Naive thymus-derived CD4-positive, alpha-beta T cell (primary cell): ENCODE measurements around the gene UMODL1. TPM values are rescaled to one million over a fixed set of nuclear protein-coding genes. Genes with fewer than 3 reads are reported as not detected.

Source experiments
- ATAC-seq: fragments of 150-1000 bp; cut with Tn5 transposase; 2 replicates; pipeline ENCODE4 v1.10.0; 2021; ENCODE audit warnings: mild to moderate bottlenecking, moderate library complexity
- CTCF ChIA-PET: fragments of 350-600 bp; sonication (Branson Sonifier 250); formaldehyde crosslinking; loops from one replicate; lab custom pipeline; 2021; ENCODE audit warnings: antibody characterized with exemption; lab: Charles Lee
- POLR2A ChIA-PET: fragments of 350-600 bp; sonication (Branson Sonifier 250); formaldehyde crosslinking; loops from one replicate; lab custom pipeline; 2021; ENCODE audit warnings: antibody characterized with exemption, inconsistent platforms; lab: Charles Lee
- DNase-seq, 9 donors: peaks; one replicate each; pipeline versions ENCODE4 v3.0.0 to v3.0.0-alpha.2; 2020 to 2022; ENCODE audit warnings: mixed read lengths in 1 of 9
- H3K27ac ChIP-seq: one replicate; pipeline ENCODE4 v1.7.0; 2013; ENCODE audit warnings: mild to moderate bottlenecking, low read depth, low read length, moderate library complexity
- H3K27me3 ChIP-seq, 2 donors: one replicate each; pipeline ENCODE4 v1.7.0; 2013; ENCODE audit warnings: low read length in 2 of 2, mild to moderate bottlenecking in 2 of 2, moderate library complexity in 2 of 2; ENCODE audit not compliant: control insufficient read depth in 2 of 2, insufficient read depth in 2 of 2
- H3K36me3 ChIP-seq, 3 experiments: 1 replicate in 2 of 3; 2 replicates in 1 of 3; pipeline ENCODE4 v1.7.0; 2013; ENCODE audit warnings: low read length in 3 of 3, mild to moderate bottlenecking in 3 of 3, moderate library complexity in 1 of 3; ENCODE audit not compliant: insufficient read depth in 3 of 3, control insufficient read depth in 2 of 3
- H3K4me1 ChIP-seq, 2 donors: one replicate each; pipeline ENCODE4 v1.7.0; 2013; ENCODE audit warnings: low read length in 2 of 2, mild to moderate bottlenecking in 2 of 2, moderate library complexity in 1 of 2; ENCODE audit not compliant: control insufficient read depth in 2 of 2, insufficient read depth in 2 of 2
- H3K4me3 ChIP-seq: 2 replicates; pipeline ENCODE4 v1.7.0; 2013; ENCODE audit warnings: mild to moderate bottlenecking, low read length
- H3K9me3 ChIP-seq, 3 experiments: 1 replicate in 2 of 3; 2 replicates in 1 of 3; pipeline ENCODE4 v1.7.0; 2013; ENCODE audit warnings: low read length in 3 of 3; ENCODE audit not compliant: control insufficient read depth in 2 of 3
- H3K27ac Mint-ChIP-seq, 9 donors: one replicate each; pipeline ENCODE4 v1.8.0; 2020 to 2022; ENCODE audit warnings: mixed read lengths in 9 of 9, mild to moderate bottlenecking in 8 of 9, moderate library complexity in 5 of 9, inconsistent platforms in 2 of 9
- H3K27me3 Mint-ChIP-seq, 5 donors: one replicate each; pipeline ENCODE4 v1.8.0; 2021 to 2022; ENCODE audit warnings: mixed read lengths in 5 of 5, mild to moderate bottlenecking in 1 of 5
- H3K36me3 Mint-ChIP-seq, 5 donors: one replicate each; pipeline ENCODE4 v1.8.0; 2020 to 2022; ENCODE audit warnings: mixed read lengths in 5 of 5, mild to moderate bottlenecking in 3 of 5, inconsistent platforms in 1 of 5
- H3K4me1 Mint-ChIP-seq, 7 donors: one replicate each; pipeline ENCODE4 v1.8.0; 2020 to 2022; ENCODE audit warnings: mixed read lengths in 7 of 7, mild to moderate bottlenecking in 3 of 7, inconsistent platforms in 1 of 7
- H3K4me3 Mint-ChIP-seq, 10 donors: one replicate each; pipeline ENCODE4 v1.8.0; 2020 to 2022; ENCODE audit warnings: mild to moderate bottlenecking in 10 of 10, mixed read lengths in 10 of 10, moderate library complexity in 6 of 10, inconsistent platforms in 2 of 10
- H3K9me3 Mint-ChIP-seq, 11 donors: one replicate each; pipeline ENCODE4 v1.8.0; 2020 to 2022; ENCODE audit warnings: mixed read lengths in 11 of 11, mild to moderate bottlenecking in 4 of 11, inconsistent platforms in 1 of 11, moderate library complexity in 1 of 11
- intact Hi-C, 2 donors: fragments of 100-400 bp; cut with micrococcal nuclease; formaldehyde crosslinking; loops; one replicate each; pipeline ENCODE4 v1.15.1; 2023
- polyA plus RNA-seq, 2 donors: library from polyadenylated mRNA; unstranded; fragments of 300-500 nt; fragmentation: Illumina TruSeq; gene quantifications; one replicate each; pipeline ENCODE4 v1.2.3, GENCODE V29; 2021
- total RNA-seq, 6 experiments: library from RNA in 5 of 6; stranded (reverse) in 5 of 6; gene quantifications; 1 replicate in 5 of 6; 2 replicates in 1 of 6; pipeline ENCODE4 v1.2.3 and lab custom pipeline; 2021 to 2026

UMODL1 gene
- total and polyA plus RNA-seq, 7 experiments from 2014 or later: 0.11 to 1.7 (median 0.66) TPM; not detected in 1

- intact Hi-C loops: loop anchor here in 1 of 2 donors (10.0 kb wide), 1 partner anchor 167 kb away; no protein-coding TSS in a partner anchor
- POLR2A ChIA-PET: no interaction called here
- peaks cover 0 to 4% (median 0%) of the 10 kb centered on the region in 5 donors for H3K36me3 Mint-ChIP-seq
- ATAC-seq (no peak), DNase-seq (no peak)
- H3K27me3 ChIP-seq: no peaks in the 10 kb centered on the region
- no peaks in the 10 kb centered on the region for H3K9me3 ChIP-seq
- no peaks in the 10 kb centered on the region for H3K36me3 ChIP-seq
- peaks cover 0 to 15% (median 0%) of the 10 kb centered on the region in 5 donors for H3K27me3 Mint-ChIP-seq
- peak overlapping the region in 1 of 9 donors; percentile 10 for H3K27ac Mint-ChIP-seq
- no peak overlapping the region for H3K4me3 ChIP-seq
- H3K4me3 Mint-ChIP-seq: no peak overlapping the region
- no peaks in the 10 kb centered on the region for H3K9me3 Mint-ChIP-seq
- peaks cover 5 to 12% of the 10 kb centered on the region in 2 donors for H3K4me1 ChIP-seq
- peaks cover 11 to 40% (median 29%) of the 10 kb centered on the region in 7 donors for H3K4me1 Mint-ChIP-seq
- H3K27ac ChIP-seq: no peak overlapping the region
- CTCF ChIA-PET: no interaction called here
Observed at GRCh38 chr21:42068256-42068545, 2.9 kb upstream of the UMODL1 start.

- DNase-seq (no peak), ATAC-seq (no peak)
- Mint-ChIP-seq H3K4me1 (peaks cover 11 to 42% (median 32%) of the 10 kb centered on the region in 7 donors), H3K9me3 (no peaks in the 10 kb centered on the region), H3K36me3 (peaks cover 0 to 4% (median 0%) of the 10 kb centered on the region in 5 donors), H3K27ac (peak overlapping the region in 2 of 9 donors; percentile 10 to 68), H3K4me3 (no peak overlapping the region), H3K27me3 (peaks cover 0 to 15% (median 0%) of the 10 kb centered on the region in 5 donors)
- Histone ChIP-seq H3K27ac (no peak overlapping the region), H3K4me1 (peaks cover 5 to 8% of the 10 kb centered on the region in 2 donors), H3K4me3 (no peak overlapping the region), H3K27me3 (no peaks in the 10 kb centered on the region), H3K9me3 (no peaks in the 10 kb centered on the region), H3K36me3 (no peaks in the 10 kb centered on the region)
- ChIA-PET POLR2A (no interaction called here), CTCF (interaction anchor here (1.2 kb wide), 1 partner anchor 39 kb away, joined by 6 read pairs; no protein-coding TSS in a partner anchor)
- intact Hi-C loops: loop anchor here in 1 of 2 donors (10.0 kb wide), 1 partner anchor 166 kb away; no protein-coding TSS in a partner anchor
Observed at GRCh38 chr21:42068592-42068991, 2.5 kb upstream of the UMODL1 start.

GRCh38 chr21:42069327-42069726 lies 1.8 kb upstream of the UMODL1 start:
- Mint-ChIP-seq H3K9me3 (no peaks in the 10 kb centered on the region), H3K27ac (no peak overlapping the region), H3K4me3 (no peak overlapping the region), H3K4me1 (peaks cover 6 to 42% (median 31%) of the 10 kb centered on the region in 7 donors), H3K36me3 (peaks cover 0 to 4% (median 0%) of the 10 kb centered on the region in 5 donors), H3K27me3 (peaks cover 0 to 15% (median 0%) of the 10 kb centered on the region in 5 donors)
- Histone ChIP-seq H3K4me1 (peaks cover 0 to 1% of the 10 kb centered on the region in 2 donors), H3K9me3 (no peaks in the 10 kb centered on the region), H3K36me3 (no peaks in the 10 kb centered on the region), H3K27ac (no peak overlapping the region), H3K4me3 (no peak overlapping the region), H3K27me3 (no peaks in the 10 kb centered on the region)
- intact Hi-C loops: loop anchor here in 1 of 2 donors (10.0 kb wide), 1 partner anchor 165 kb away; no protein-coding TSS in a partner anchor
- no peak for DNase-seq
- ChIA-PET POLR2A (interaction anchor here (0.6 kb wide), 1 partner anchor 34 kb away, joined by 3 read pairs; no protein-coding TSS in a partner anchor), CTCF (interaction anchor here (0.6 to 1.2 kb wide), 3 partner anchors 39 to 253 kb away, joined by 3 to 6 read pairs (median 3); no protein-coding TSS in a partner anchor)
- ATAC-seq: no peak

- Mint-ChIP-seq H3K27ac (no peak overlapping the region), H3K27me3 (peaks cover 0 to 15% (median 0%) of the 10 kb centered on the region in 5 donors), H3K36me3 (peaks cover 0 to 4% (median 0%) of the 10 kb centered on the region in 5 donors), H3K4me3 (no peak overlapping the region), H3K9me3 (no peaks in the 10 kb centered on the region), H3K4me1 (peaks cover 4 to 37% (median 26%) of the 10 kb centered on the region in 7 donors)
- intact Hi-C loops: loop anchor here in 1 of 2 donors (10.0 kb wide), 1 partner anchor 165 kb away; no protein-coding TSS in a partner anchor
- Histone ChIP-seq H3K27me3 (no peaks in the 10 kb centered on the region), H3K4me3 (no peak overlapping the region), H3K36me3 (no peaks in the 10 kb centered on the region), H3K9me3 (no peaks in the 10 kb centered on the region), H3K4me1 (no peaks in the 10 kb centered on the region), H3K27ac (no peak overlapping the region)
- DNase-seq (no peak), ATAC-seq (no peak)
- CTCF ChIA-PET: interaction anchor here (0.6 to 1.2 kb wide), 4 partner anchors 32 to 253 kb away, joined by 3 to 6 read pairs (median 4); no protein-coding TSS in a partner anchor
- POLR2A ChIA-PET: no interaction called here
Observed at GRCh38 chr21:42069843-42070242, 1.3 kb upstream of the UMODL1 start.

- H3K27ac Mint-ChIP-seq: peak overlapping the region in 1 of 9 donors; percentile 21
- H3K36me3 Mint-ChIP-seq: no peaks in the 10 kb centered on the region
- H3K27me3 Mint-ChIP-seq: peaks cover 0 to 15% (median 0%) of the 10 kb centered on the region in 5 donors
- H3K4me3 ChIP-seq: no peak overlapping the region
- H3K4me1 Mint-ChIP-seq: peaks cover 0 to 19% (median 8%) of the 10 kb centered on the region in 7 donors
- ATAC-seq: no peak
- H3K9me3 ChIP-seq: no peaks in the 10 kb centered on the region
- no peaks in the 10 kb centered on the region for H3K36me3 ChIP-seq
- no peak for DNase-seq
- H3K4me1 ChIP-seq: no peaks in the 10 kb centered on the region
- ChIA-PET CTCF (no interaction called here), POLR2A (interaction anchor here (0.7 to 2.7 kb wide), 2 partner anchors 11 to 62 kb away, joined by 4 to 12 read pairs; no protein-coding TSS in a partner anchor)
- peak overlapping the region in 2 of 10 donors; percentile 16 to 17 for H3K4me3 Mint-ChIP-seq
- intact Hi-C loops: no loop called here
- no peaks in the 10 kb centered on the region for H3K27me3 ChIP-seq
- no peak overlapping the region for H3K27ac ChIP-seq
- H3K9me3 Mint-ChIP-seq: no peaks in the 10 kb centered on the region
Observed at GRCh38 chr21:42073145-42074099, 2.3 kb downstream of the UMODL1 start.

- no peak overlapping the region for H3K4me3 ChIP-seq
- POLR2A ChIA-PET: interaction anchor here (1.7 kb wide), 1 partner anchor 13 kb away, joined by 5 read pairs; no protein-coding TSS in a partner anchor
- H3K36me3 ChIP-seq: no peaks in the 10 kb centered on the region
- DNase-seq (no peak), ATAC-seq (no peak)
- H3K9me3 ChIP-seq: no peaks in the 10 kb centered on the region
- H3K27me3 Mint-ChIP-seq: peaks cover 0 to 12% (median 0%) of the 10 kb centered on the region in 5 donors
- no peak overlapping the region for H3K27ac ChIP-seq
- intact Hi-C loops: no loop called here
- H3K4me1 Mint-ChIP-seq: peaks cover 0 to 16% (median 5%) of the 10 kb centered on the region in 7 donors
- H3K4me1 ChIP-seq: no peaks in the 10 kb centered on the region
- H3K36me3 Mint-ChIP-seq: no peaks in the 10 kb centered on the region
- no peaks in the 10 kb centered on the region for H3K9me3 Mint-ChIP-seq
- H3K27me3 ChIP-seq: no peaks in the 10 kb centered on the region
- CTCF ChIA-PET: no interaction called here
- H3K4me3 Mint-ChIP-seq: no peak overlapping the region
- H3K27ac Mint-ChIP-seq: peak overlapping the region in 1 of 9 donors; percentile 76
Observed at GRCh38 chr21:42075686-42076471, 4.8 kb downstream of the UMODL1 start.
